HepG2 (cell line): ENCODE data around the gene FGA. TPM values are rescaled to one million over a fixed set of nuclear protein-coding genes. Genes with fewer than 3 reads are reported as not detected.

ENCODE experiments used
- BRCA1 ChIP-seq: sonication (generic); formaldehyde crosslinking; IDR thresholded peaks from 2 replicates; pipeline ENCODE4 v1.4.0; 2020; ENCODE audit warnings: missing genetic modification reagents
- DNMT3B ChIP-seq: conservative IDR thresholded peaks from 2 replicates; pipeline ENCODE4 v1.6.1; 2016; ENCODE audit warnings: missing biosample characterization, control low read depth
- HIC2 ChIP-seq: sonication (generic); formaldehyde crosslinking; IDR thresholded peaks from 2 replicates; pipeline ENCODE4 v1.9.0; 2022; ENCODE audit warnings: low read depth, missing genetic modification reagents
- HOXD1 ChIP-seq: sonication (generic); formaldehyde crosslinking; IDR thresholded peaks from 2 replicates; pipeline ENCODE4 v1.5.0; 2020; ENCODE audit warnings: missing genetic modification reagents
- KAT7 ChIP-seq: IDR thresholded peaks from 2 replicates; pipeline ENCODE4 v1.6.1; 2018; ENCODE audit warnings: borderline replicate concordance, missing compliant biosample characterization
- KDM3A ChIP-seq: IDR thresholded peaks from 2 replicates; pipeline ENCODE4 v1.6.1; 2018; ENCODE audit warnings: low read depth, missing compliant biosample characterization
- PAF1 ChIP-seq: IDR thresholded peaks from 2 replicates; pipeline ENCODE4 v1.6.1; 2016; ENCODE audit warnings: missing genetic modification reagents, missing compliant biosample characterization
- RAD21 ChIP-seq: fragments of 450-650 bp; formaldehyde crosslinking; IDR thresholded peaks from 2 replicates; pipeline ENCODE4 v1.5.0; 2020; ENCODE audit warnings: mild to moderate bottlenecking
- RBFOX2 ChIP-seq: fragments of 200-400 bp; formaldehyde crosslinking; IDR thresholded peaks from 2 replicates; pipeline ENCODE4 v1.6.1; 2017; ENCODE audit warnings: low read depth, mild to moderate bottlenecking, low read length
- RXRA ChIP-seq: sonication (generic); formaldehyde crosslinking; IDR thresholded peaks from 2 replicates; pipeline ENCODE4 v1.5.1; 2020; ENCODE audit warnings: missing genetic modification reagents
- SETDB1 ChIP-seq: sonication (generic); formaldehyde crosslinking; IDR thresholded peaks from 2 replicates; pipeline ENCODE4 v1.5.1; 2020; ENCODE audit warnings: missing genetic modification reagents, mild to moderate bottlenecking, borderline replicate concordance
- SNAPC2 ChIP-seq: sonication (generic); formaldehyde crosslinking; IDR thresholded peaks from 2 replicates; pipeline ENCODE4 v1.8.1; 2022; ENCODE audit warnings: mild to moderate bottlenecking, missing genetic modification reagents
- SRSF9 ChIP-seq: fragments of 200-400 bp; formaldehyde crosslinking; IDR thresholded peaks from 2 replicates; pipeline ENCODE4 v1.6.1; 2018; ENCODE audit warnings: borderline replicate concordance, mild to moderate bottlenecking, low read depth, low read length; ENCODE audit not compliant: insufficient read depth, poor library complexity, severe bottlenecking
- TRAFD1 ChIP-seq: sonication (generic); formaldehyde crosslinking; IDR thresholded peaks from 2 replicates; pipeline ENCODE4 v1.5.1; 2020; ENCODE audit warnings: missing genetic modification reagents, mild to moderate bottlenecking, borderline replicate concordance
- ZFYVE20 ChIP-seq: sonication (generic); formaldehyde crosslinking; IDR thresholded peaks from 2 replicates; pipeline ENCODE4 v1.8.0; 2023; ENCODE audit warnings: low read depth, mild to moderate bottlenecking, moderate library complexity, missing genetic modification reagents, borderline replicate concordance
- ZNF777 ChIP-seq: sonication (generic); formaldehyde crosslinking; IDR thresholded peaks from 2 replicates; pipeline ENCODE4 v1.4.0; 2020; ENCODE audit warnings: missing genetic modification reagents
- polyA plus RNA-seq, 8 experiments: library from polyadenylated mRNA; depleted of rRNA in 3 of 8; stranded (reverse) in 7 of 8; unstranded in 1 of 8; fragments of >200 nt; fragmentation: Illumina TruSeq in 4 of 8; extraction: Trizol in 4 of 8; gene quantifications; 2 replicates each; pipeline versions ENCODE4 v1.2.1 to v1.2.3, GENCODE V29; 2011 to 2016; ENCODE audit warnings: low read depth in 4 of 8, missing spikeins in 1 of 8, mixed read lengths in 1 of 8; ENCODE audit not compliant: insufficient read depth in 1 of 8
- total RNA-seq, 5 experiments: library from RNA; depleted of rRNA; stranded (reverse); fragments of >200 nt; fragmentation: Illumina TruSeq; extraction: Trizol; gene quantifications; 2 replicates each; pipeline ENCODE4 v1.2.3, GENCODE V29; 2016; ENCODE audit warnings: low read depth in 1 of 5
- TF ChIP-seq, protein P1 (sequence below): sonication (generic); formaldehyde crosslinking; IDR thresholded peaks from 2 replicates; pipeline ENCODE4 v1.4.0; 2020; ENCODE audit warnings: missing genetic modification reagents, borderline replicate concordance
- TF ChIP-seq, protein P2 (sequence below): IDR thresholded peaks from 2 replicates; pipeline ENCODE4 v1.6.1; 2018; ENCODE audit warnings: missing genetic modification reagents, mild to moderate bottlenecking, missing compliant biosample characterization
- TF ChIP-seq, protein P3 (sequence below): sonication (generic); formaldehyde crosslinking; IDR thresholded peaks from 2 replicates; pipeline ENCODE4; 2020; ENCODE audit warnings: missing genetic modification reagents, mild to moderate bottlenecking, borderline replicate concordance

Gene FGA
- total and polyA plus RNA-seq, 2 of the 13 experiments (the other 11 are each of a cell fraction or from before 2014, with no cell fraction given): 640 to 1,523 TPM

- TF ChIP-seq, protein P1, sequence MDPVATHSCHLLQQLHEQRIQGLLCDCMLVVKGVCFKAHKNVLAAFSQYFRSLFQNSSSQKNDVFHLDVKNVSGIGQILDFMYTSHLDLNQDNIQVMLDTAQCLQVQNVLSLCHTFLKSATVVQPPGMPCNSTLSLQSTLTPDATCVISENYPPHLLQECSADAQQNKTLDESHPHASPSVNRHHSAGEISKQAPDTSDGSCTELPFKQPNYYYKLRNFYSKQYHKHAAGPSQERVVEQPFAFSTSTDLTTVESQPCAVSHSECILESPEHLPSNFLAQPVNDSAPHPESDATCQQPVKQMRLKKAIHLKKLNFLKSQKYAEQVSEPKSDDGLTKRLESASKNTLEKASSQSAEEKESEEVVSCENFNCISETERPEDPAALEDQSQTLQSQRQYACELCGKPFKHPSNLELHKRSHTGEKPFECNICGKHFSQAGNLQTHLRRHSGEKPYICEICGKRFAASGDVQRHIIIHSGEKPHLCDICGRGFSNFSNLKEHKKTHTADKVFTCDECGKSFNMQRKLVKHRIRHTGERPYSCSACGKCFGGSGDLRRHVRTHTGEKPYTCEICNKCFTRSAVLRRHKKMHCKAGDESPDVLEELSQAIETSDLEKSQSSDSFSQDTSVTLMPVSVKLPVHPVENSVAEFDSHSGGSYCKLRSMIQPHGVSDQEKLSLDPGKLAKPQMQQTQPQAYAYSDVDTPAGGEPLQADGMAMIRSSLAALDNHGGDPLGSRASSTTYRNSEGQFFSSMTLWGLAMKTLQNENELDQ (CRISPR knock-in tag): no peak
- TF ChIP-seq RAD21: no peak
- no peak for TF ChIP-seq BRCA1 (CRISPR knock-in tag)
- TF ChIP-seq DNMT3B: no peak
- no peak for TF ChIP-seq ZNF777 (CRISPR knock-in tag)
- peak; percentile 84 for TF ChIP-seq PAF1 (CRISPR knock-in tag)
- TF ChIP-seq, protein P2, sequence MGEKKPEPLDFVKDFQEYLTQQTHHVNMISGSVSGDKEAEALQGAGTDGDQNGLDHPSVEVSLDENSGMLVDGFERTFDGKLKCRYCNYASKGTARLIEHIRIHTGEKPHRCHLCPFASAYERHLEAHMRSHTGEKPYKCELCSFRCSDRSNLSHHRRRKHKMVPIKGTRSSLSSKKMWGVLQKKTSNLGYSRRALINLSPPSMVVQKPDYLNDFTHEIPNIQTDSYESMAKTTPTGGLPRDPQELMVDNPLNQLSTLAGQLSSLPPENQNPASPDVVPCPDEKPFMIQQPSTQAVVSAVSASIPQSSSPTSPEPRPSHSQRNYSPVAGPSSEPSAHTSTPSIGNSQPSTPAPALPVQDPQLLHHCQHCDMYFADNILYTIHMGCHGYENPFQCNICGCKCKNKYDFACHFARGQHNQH (CRISPR knock-in tag): no peak
- TF ChIP-seq TRAFD1 (CRISPR knock-in tag): no peak
- TF ChIP-seq KDM3A (CRISPR knock-in tag): no peak
- TF ChIP-seq ZFYVE20 (CRISPR knock-in tag): no peak
- no peak for TF ChIP-seq HIC2 (CRISPR knock-in tag)
- no peak for TF ChIP-seq HOXD1 (CRISPR knock-in tag)
- no peak for TF ChIP-seq SNAPC2 (CRISPR knock-in tag)
- TF ChIP-seq, protein P3, sequence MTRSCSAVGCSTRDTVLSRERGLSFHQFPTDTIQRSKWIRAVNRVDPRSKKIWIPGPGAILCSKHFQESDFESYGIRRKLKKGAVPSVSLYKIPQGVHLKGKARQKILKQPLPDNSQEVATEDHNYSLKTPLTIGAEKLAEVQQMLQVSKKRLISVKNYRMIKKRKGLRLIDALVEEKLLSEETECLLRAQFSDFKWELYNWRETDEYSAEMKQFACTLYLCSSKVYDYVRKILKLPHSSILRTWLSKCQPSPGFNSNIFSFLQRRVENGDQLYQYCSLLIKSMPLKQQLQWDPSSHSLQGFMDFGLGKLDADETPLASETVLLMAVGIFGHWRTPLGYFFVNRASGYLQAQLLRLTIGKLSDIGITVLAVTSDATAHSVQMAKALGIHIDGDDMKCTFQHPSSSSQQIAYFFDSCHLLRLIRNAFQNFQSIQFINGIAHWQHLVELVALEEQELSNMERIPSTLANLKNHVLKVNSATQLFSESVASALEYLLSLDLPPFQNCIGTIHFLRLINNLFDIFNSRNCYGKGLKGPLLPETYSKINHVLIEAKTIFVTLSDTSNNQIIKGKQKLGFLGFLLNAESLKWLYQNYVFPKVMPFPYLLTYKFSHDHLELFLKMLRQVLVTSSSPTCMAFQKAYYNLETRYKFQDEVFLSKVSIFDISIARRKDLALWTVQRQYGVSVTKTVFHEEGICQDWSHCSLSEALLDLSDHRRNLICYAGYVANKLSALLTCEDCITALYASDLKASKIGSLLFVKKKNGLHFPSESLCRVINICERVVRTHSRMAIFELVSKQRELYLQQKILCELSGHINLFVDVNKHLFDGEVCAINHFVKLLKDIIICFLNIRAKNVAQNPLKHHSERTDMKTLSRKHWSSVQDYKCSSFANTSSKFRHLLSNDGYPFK (CRISPR knock-in tag): no peak
- no peak for TF ChIP-seq SRSF9
- no peak for TF ChIP-seq RXRA (CRISPR knock-in tag)
- TF ChIP-seq SETDB1 (CRISPR knock-in tag): no peak
- TF ChIP-seq RBFOX2: peak; percentile 51
- TF ChIP-seq KAT7 (CRISPR knock-in tag): no peak
Measured at GRCh38 chr4:154606728-154607723, 16.5 kb upstream of the FGA start (continued).
